Hepatocyte (in vitro differentiated cells): Measurements from ENCODE around the gene LEUTX. TPM values are rescaled to one million over a fixed set of nuclear protein-coding genes. Genes with fewer than 3 reads are reported as not detected.

Experiments
- DNase-seq: peaks from one replicate; pipeline ENCODE4 v3.0.0-alpha.2; 2016; ENCODE audit warnings: low spot score
- H2AFZ ChIP-seq: fragments of 200-600 bp; sonication (generic); 2 replicates; pipeline ENCODE4 v1.6.0; 2016; ENCODE audit warnings: antibody characterized with exemption, mild to moderate bottlenecking
- H3K27ac ChIP-seq: fragments of 200-600 bp; sonication (generic); 2 replicates; pipeline ENCODE4 v1.5.1; 2016; ENCODE audit warnings: mild to moderate bottlenecking
- H3K27me3 ChIP-seq: fragments of 200-600 bp; sonication (generic); 2 replicates; pipeline ENCODE4 v1.6.1; 2016
- H3K36me3 ChIP-seq: fragments of 200-600 bp; sonication (generic); replicated peaks from 2 replicates; pipeline ENCODE4 v1.5.1; 2016; ENCODE audit warnings: low read depth; ENCODE audit not compliant: insufficient read depth
- H3K4me1 ChIP-seq: fragments of 200-600 bp; sonication (generic); 2 replicates; pipeline ENCODE4 v1.5.1; 2016; ENCODE audit warnings: mild to moderate bottlenecking, moderate library complexity; ENCODE audit not compliant: insufficient read depth
- H3K4me2 ChIP-seq: fragments of 200-600 bp; sonication (generic); 2 replicates; pipeline ENCODE4 v1.6.0; 2016
- H3K4me3 ChIP-seq: fragments of 200-600 bp; sonication (generic); 2 replicates; pipeline ENCODE4 v1.5.1; 2016; ENCODE audit warnings: mild to moderate bottlenecking
- H3K79me2 ChIP-seq: fragments of 200-600 bp; sonication (generic); 2 replicates; pipeline ENCODE4 v1.6.0; 2017; ENCODE audit warnings: mild to moderate bottlenecking
- H3K9me2 ChIP-seq: fragments of 200-600 bp; sonication (generic); replicated peaks from 2 replicates; pipeline ENCODE4 v1.6.0; 2017; ENCODE audit warnings: mild to moderate bottlenecking; ENCODE audit not compliant: insufficient read depth
- H3K9me3 ChIP-seq: fragments of 200-600 bp; sonication (generic); 2 replicates; pipeline ENCODE4 v1.5.1; 2016; ENCODE audit warnings: low read depth, mild to moderate bottlenecking
- H4K20me1 ChIP-seq: fragments of 200-600 bp; sonication (generic); 2 replicates; pipeline ENCODE4 v1.6.0; 2016; ENCODE audit warnings: mild to moderate bottlenecking; ENCODE audit not compliant: insufficient read depth, poor library complexity, severe bottlenecking
- CTCF ChIP-seq: fragments of 200-600 bp; sonication (generic); IDR thresholded peaks from 2 replicates; pipeline ENCODE4 v1.5.1; 2016; ENCODE audit warnings: antibody characterized with exemption, mild to moderate bottlenecking; ENCODE audit not compliant: poor library complexity
- EZH2 ChIP-seq: fragments of 200-600 bp; sonication (generic); IDR thresholded peaks from 2 replicates; pipeline ENCODE4 v1.6.1; 2016; ENCODE audit warnings: antibody characterized with exemption, mild to moderate bottlenecking, borderline replicate concordance
- EZH2phosphoT487 ChIP-seq: fragments of 200-600 bp; sonication (generic); IDR thresholded peaks from one replicate; pipeline ENCODE4 v1.6.1; 2018; ENCODE audit warnings: antibody characterized with exemption, mild to moderate bottlenecking, low read depth, moderate library complexity; ENCODE audit not compliant: unreplicated experiment, severe bottlenecking
- WGBS: methylation state at CpG from one replicate; pipeline ENCODE4 v1.1.6; 2016; ENCODE audit warnings: low lambda C conversion rate; ENCODE audit errors: missing lambda C conversion rate; 5-methylcytosine and 5-hydroxymethylcytosine counted together
- polyA plus RNA-seq: library from polyadenylated mRNA; unstranded; fragments of >200 nt; fragmentation: Nextera tagmentation; extraction: Ambion mirVana; gene quantifications from 2 replicates; pipeline ENCODE4 v1.2.1, GENCODE V29; 2016
- total RNA-seq: library from RNA; depleted of rRNA; stranded (reverse); fragments of >200 nt; gene quantifications from 2 replicates; pipeline ENCODE4 v1.2.3, GENCODE V29; 2014

The LEUTX gene
- total and polyA plus RNA-seq, 2 experiments from 2014 or later, result not detected

- no peak for DNase-seq
- TF ChIP-seq EZH2 (no peak), EZH2phosphoT487 (no peak), CTCF (no peak)
- Histone ChIP-seq H2AFZ (no peak overlapping the region), H3K27me3 (peaks cover 7% of the 10 kb centered on the region), H3K36me3 (no peaks in the 10 kb centered on the region), H3K9me3 (no peaks in the 10 kb centered on the region), H3K4me1 (no peaks in the 10 kb centered on the region), H3K27ac (no peak overlapping the region), H3K4me2 (no peak overlapping the region), H3K9me2 (no peaks in the 10 kb centered on the region), H4K20me1 (no peaks in the 10 kb centered on the region), H3K79me2 (no peaks in the 10 kb centered on the region), H3K4me3 (no peak overlapping the region)
- WGBS, result 74% methylated on average over 4 of the region's 4 CpGs
These were observed 31.7 kb upstream of the LEUTX start for GRCh38 chr19:39746836-39747529.

- Histone ChIP-seq H3K9me2 (no peaks in the 10 kb centered on the region), H3K4me3 (no peak overlapping the region), H3K4me2 (no peak overlapping the region), H3K36me3 (no peaks in the 10 kb centered on the region), H3K79me2 (no peaks in the 10 kb centered on the region), H3K27me3 (peaks cover 7% of the 10 kb centered on the region), H3K27ac (no peak overlapping the region), H3K4me1 (no peaks in the 10 kb centered on the region), H2AFZ (no peak overlapping the region), H4K20me1 (no peaks in the 10 kb centered on the region), H3K9me3 (no peaks in the 10 kb centered on the region)
- WGBS, result 85% methylated on average over 5 of the region's 5 CpGs
- DNase-seq, result no peak
- no peak for TF ChIP-seq CTCF
These were observed 28.7 kb upstream of the LEUTX start for GRCh38 chr19:39749981-39750380.

GRCh38 chr19:39752390-39752789 lies 26.3 kb upstream of the LEUTX start:
- Histone ChIP-seq H3K36me3 (no peaks in the 10 kb centered on the region), H3K4me2 (no peak overlapping the region), H3K4me3 (no peak overlapping the region), H3K79me2 (no peaks in the 10 kb centered on the region), H2AFZ (no peak overlapping the region), H3K27ac (no peak overlapping the region), H3K27me3 (peaks cover 7% of the 10 kb centered on the region), H4K20me1 (no peaks in the 10 kb centered on the region), H3K9me2 (no peaks in the 10 kb centered on the region), H3K9me3 (no peaks in the 10 kb centered on the region), H3K4me1 (no peaks in the 10 kb centered on the region)
- no peak for TF ChIP-seq EZH2phosphoT487
- no peak for TF ChIP-seq CTCF
- TF ChIP-seq EZH2, result no peak
- no peak for DNase-seq

GRCh38 chr19:39752795-39753194 lies 25.9 kb upstream of the LEUTX start:
- no peak overlapping the region for H3K4me2 ChIP-seq
- H3K36me3 ChIP-seq, result no peaks in the 10 kb centered on the region
- peaks cover 10% of the 10 kb centered on the region for H3K27me3 ChIP-seq
- no peaks in the 10 kb centered on the region for H3K79me2 ChIP-seq
- H3K4me1 ChIP-seq, result no peaks in the 10 kb centered on the region
- no peak overlapping the region for H3K27ac ChIP-seq
- H3K4me3 ChIP-seq, result no peak overlapping the region
- H3K9me3 ChIP-seq, result no peaks in the 10 kb centered on the region
- H3K9me2 ChIP-seq, result no peaks in the 10 kb centered on the region
- TF ChIP-seq EZH2 (no peak), EZH2phosphoT487 (no peak), CTCF (no peak)
- H4K20me1 ChIP-seq, result no peaks in the 10 kb centered on the region
- no peak for DNase-seq
- no peak overlapping the region for H2AFZ ChIP-seq
